T-cell (primary cell): Measurements from ENCODE around the gene MYH4. TPM values are rescaled to one million over a fixed set of nuclear protein-coding genes. Genes with fewer than 3 reads are reported as not detected.

ENCODE experiments used
- ATAC-seq, 4 experiments: fragments of 200-7000 bp in 3 of 4; fragments of 150-1000 bp in 1 of 4; cut with Tn5 transposase; replicated peaks in 1 of 4; 1 replicate in 3 of 4; 2 replicates in 1 of 4; pipeline ENCODE4 v1.10.0; 2021; ENCODE audit warnings: moderate library complexity in 3 of 4, mild to moderate bottlenecking in 2 of 4, moderate number of reproducible peaks in 1 of 4
- CTCF ChIA-PET, 2 donors: fragments of 300-600 bp; sonication (Branson Sonifier 250); formaldehyde crosslinking; loops; one replicate each; lab custom pipeline; 2022; ENCODE audit warnings: antibody characterized with exemption in 2 of 2; lab: Charles Lee
- POLR2A ChIA-PET, 2 donors: fragments of 300-600 bp; sonication (Branson Sonifier 250); formaldehyde crosslinking; loops; one replicate each; lab custom pipeline; 2022; ENCODE audit warnings: antibody characterized with exemption in 2 of 2; lab: Charles Lee
- DNase-seq, 35 experiments: peaks; one replicate each; pipeline versions ENCODE4 v3.0.0 to v3.0.0-alpha.2; 2013 to 2023
- H3K27ac ChIP-seq: one replicate; pipeline ENCODE4 v1.5.1; 2013; ENCODE audit warnings: low read length
- H3K27me3 ChIP-seq, 2 experiments: replicated peaks in 1 of 2; 1 replicate in 1 of 2; 2 replicates in 1 of 2; pipeline versions ENCODE4 v1.6.1 to v1.7.0; 2013; ENCODE audit warnings: low read length in 1 of 2, mixed read lengths in 1 of 2; ENCODE audit not compliant: control insufficient read depth in 2 of 2, insufficient read depth in 2 of 2; ENCODE audit errors: extremely low read depth in 1 of 2
- H3K36me3 ChIP-seq, 2 donors: 1 replicate in 1 of 2; 2 replicates in 1 of 2; pipeline versions ENCODE4 v1.6.1 to v1.7.0; 2013; ENCODE audit warnings: low read length in 1 of 2; ENCODE audit not compliant: control insufficient read depth in 2 of 2, insufficient read depth in 1 of 2; ENCODE audit errors: extremely low read depth in 1 of 2
- H3K4me1 ChIP-seq, 2 experiments: 1 replicate in 1 of 2; 2 replicates in 1 of 2; pipeline versions ENCODE4 v1.6.1 to v1.7.0; 2013; ENCODE audit warnings: low read length in 2 of 2, mixed read lengths in 1 of 2; ENCODE audit not compliant: insufficient read depth in 2 of 2, control insufficient read depth in 1 of 2; ENCODE audit errors: extremely low read depth in 1 of 2
- H3K4me3 ChIP-seq, 2 donors: 1 replicate in 1 of 2; 2 replicates in 1 of 2; pipeline versions ENCODE4 v1.5.1 to v1.7.0; 2013; ENCODE audit warnings: mild to moderate bottlenecking in 2 of 2, low read length in 1 of 2, moderate library complexity in 1 of 2; ENCODE audit not compliant: control insufficient read depth in 1 of 2; ENCODE audit errors: extremely low read depth in 1 of 2
- H3K9me3 ChIP-seq: 2 replicates; pipeline ENCODE4 v1.7.0; 2013
- H3K27ac Mint-ChIP-seq, 2 donors: one replicate each; pipeline ENCODE4 v1.8.0; 2020 to 2021; ENCODE audit warnings: mild to moderate bottlenecking in 2 of 2, mixed read lengths in 2 of 2
- H3K27me3 Mint-ChIP-seq, 2 donors: one replicate each; pipeline ENCODE4 v1.8.0; 2021 to 2022; ENCODE audit warnings: mixed read lengths in 2 of 2
- H3K36me3 Mint-ChIP-seq: one replicate; pipeline ENCODE4 v1.8.0; 2021; ENCODE audit warnings: mixed read lengths
- H3K4me1 Mint-ChIP-seq, 3 donors: one replicate each; pipeline ENCODE4 v1.8.0; 2020 to 2022; ENCODE audit warnings: mixed read lengths in 3 of 3, mild to moderate bottlenecking in 1 of 3
- H3K4me3 Mint-ChIP-seq, 3 donors: one replicate each; pipeline ENCODE4 v1.8.0; 2020 to 2022; ENCODE audit warnings: mild to moderate bottlenecking in 3 of 3, mixed read lengths in 3 of 3, moderate library complexity in 3 of 3
- H3K9me3 Mint-ChIP-seq, 3 donors: one replicate each; pipeline ENCODE4 v1.8.0; 2020 to 2022; ENCODE audit warnings: mixed read lengths in 3 of 3
- WGBS: methylation state at CpG from one replicate; pipeline ENCODE4 v1.1.5; 2013; ENCODE audit warnings: missing lambda C conversion rate; ENCODE audit not compliant: insufficient coverage; 5-methylcytosine and 5-hydroxymethylcytosine counted together
- total RNA-seq, 35 experiments: library from RNA in 6 of 35; stranded (reverse) in 6 of 35; fragments of 120-200 nt in 1 of 35; gene quantifications; one replicate each; pipeline versions ENCODE4 v1.2.1 to v1.2.4 and lab custom pipeline; 2013 to 2026

MYH4 gene
- total RNA-seq, 5 donors from 2014 or later (not counting 1 experiment from before 2014, with no cell fraction given) = not detected

- Histone ChIP-seq H3K36me3 (no peaks in the 10 kb centered on the region), H3K4me1 (no peaks in the 10 kb centered on the region), H3K27me3 (no peaks in the 10 kb centered on the region), H3K27ac (no peak overlapping the region), H3K9me3 (no peaks in the 10 kb centered on the region), H3K4me3 (no peak overlapping the region)
- Mint-ChIP-seq H3K4me3 (no peak overlapping the region), H3K36me3 (no peaks in the 10 kb centered on the region), H3K9me3 (peaks cover 11 to 23% (median 18%) of the 10 kb centered on the region in 3 donors), H3K27me3 (peaks cover 9 to 11% of the 10 kb centered on the region in 2 donors), H3K4me1 (no peaks in the 10 kb centered on the region), H3K27ac (no peak overlapping the region)
- ATAC-seq = no peak
- DNase-seq = no peak
- no CpG with 5 or more reads among the region's 2 CpGs for WGBS
- POLR2A ChIA-PET = no interaction called here
- CTCF ChIA-PET = no interaction called here
Measured at GRCh38 chr17:10429421-10430045, 39.8 kb downstream of the MYH4 start.

- DNase-seq = no peak
- no peak overlapping the region for H3K27ac ChIP-seq
- no peaks in the 10 kb centered on the region for H3K36me3 ChIP-seq
- H3K4me3 Mint-ChIP-seq = no peak overlapping the region
- no CpG with 5 or more reads among the region's 2 CpGs for WGBS
- peaks cover 7 to 9% of the 10 kb centered on the region in 2 donors for H3K27me3 Mint-ChIP-seq
- H3K4me3 ChIP-seq = no peak overlapping the region
- H3K4me1 Mint-ChIP-seq = no peaks in the 10 kb centered on the region
- ATAC-seq = no peak
- no peaks in the 10 kb centered on the region for H3K9me3 ChIP-seq
- no peaks in the 10 kb centered on the region for H3K4me1 ChIP-seq
- H3K36me3 Mint-ChIP-seq = no peaks in the 10 kb centered on the region
- H3K27ac Mint-ChIP-seq = no peak overlapping the region
- CTCF ChIA-PET = no interaction called here
- POLR2A ChIA-PET = no interaction called here
- H3K27me3 ChIP-seq = no peaks in the 10 kb centered on the region
- H3K9me3 Mint-ChIP-seq = peaks cover 7 to 19% (median 14%) of the 10 kb centered on the region in 3 donors
Measured at GRCh38 chr17:10428781-10429180, 40.6 kb downstream of the MYH4 start.

GRCh38 chr17:10421900-10422542 is 47.3 kb downstream of the MYH4 start, which contains the start of gene MYH8:
Gene MYH8, minus strand, starts transcription at chr17:10421950. Its CDS starts 1,723 bp downstream, at chr17:10420227.
- no peak for ATAC-seq
- Mint-ChIP-seq H3K27ac (no peak within 1 kb of the TSS), H3K36me3 (no peaks in the 10 kb centered on the region)

GRCh38 chr17:10421211-10421610 is 48.1 kb downstream of the MYH4 start:
- Mint-ChIP-seq H3K4me1 (no peaks in the 10 kb centered on the region), H3K27ac (no peak overlapping the region), H3K27me3 (no peaks in the 10 kb centered on the region), H3K4me3 (no peak overlapping the region), H3K9me3 (no peaks in the 10 kb centered on the region), H3K36me3 (no peaks in the 10 kb centered on the region)
- ATAC-seq (no peak), DNase-seq (no peak)
- POLR2A ChIA-PET = no interaction called here
- Histone ChIP-seq H3K27me3 (peaks cover 0 to 4% of the 10 kb centered on the region in 2 experiments), H3K36me3 (no peaks in the 10 kb centered on the region), H3K27ac (no peak overlapping the region), H3K4me1 (no peaks in the 10 kb centered on the region), H3K4me3 (no peak overlapping the region), H3K9me3 (no peaks in the 10 kb centered on the region)
- no CpG with 5 or more reads among the region's 2 CpGs for WGBS
- CTCF ChIA-PET = no interaction called here

More at GRCh38 chr17:10421900-10422542, 47.3 kb downstream of the MYH4 start, which contains the start of gene MYH8:
- Mint-ChIP-seq H3K9me3 (no peaks in the 10 kb centered on the region), H3K4me1 (no peaks in the 10 kb centered on the region), H3K4me3 (no peak within 1 kb of the TSS), H3K27me3 (no peaks in the 10 kb centered on the region)
- Histone ChIP-seq H3K4me1 (no peaks in the 10 kb centered on the region), H3K36me3 (no peaks in the 10 kb centered on the region), H3K4me3 (no peak within 1 kb of the TSS), H3K27ac (no peak within 1 kb of the TSS), H3K9me3 (no peaks in the 10 kb centered on the region), H3K27me3 (peaks cover 0 to 4% of the 10 kb centered on the region in 2 experiments)
- CTCF ChIA-PET = no interaction called here
- 83% methylated on average over 5 of the region's 7 CpGs for WGBS
- POLR2A ChIA-PET = no interaction called here
- DNase-seq = no peak

GRCh38 chr17:10420811-10421210 is 48.5 kb downstream of the MYH4 start:
- no peak for ATAC-seq
- Histone ChIP-seq H3K36me3 (no peaks in the 10 kb centered on the region), H3K4me3 (no peak overlapping the region), H3K27ac (no peak overlapping the region), H3K27me3 (peaks cover 0 to 4% of the 10 kb centered on the region in 2 experiments), H3K9me3 (no peaks in the 10 kb centered on the region), H3K4me1 (no peaks in the 10 kb centered on the region)
- ChIA-PET CTCF (no interaction called here), POLR2A (no interaction called here)
- H3K4me1 Mint-ChIP-seq = no peaks in the 10 kb centered on the region
- H3K9me3 Mint-ChIP-seq = no peaks in the 10 kb centered on the region
- no peak for DNase-seq
- H3K4me3 Mint-ChIP-seq = no peak overlapping the region
- peaks cover 0 to 4% of the 10 kb centered on the region in 2 donors for H3K27me3 Mint-ChIP-seq
- H3K36me3 Mint-ChIP-seq = no peaks in the 10 kb centered on the region
- WGBS = no CpG with 5 or more reads among the region's 2 CpGs
- H3K27ac Mint-ChIP-seq = no peak overlapping the region

- Histone ChIP-seq H3K9me3 (no peaks in the 10 kb centered on the region), H3K27ac (no peak overlapping the region), H3K4me1 (no peaks in the 10 kb centered on the region), H3K4me3 (no peak overlapping the region), H3K27me3 (peaks cover 0 to 4% of the 10 kb centered on the region in 2 experiments), H3K36me3 (no peaks in the 10 kb centered on the region)
- DNase-seq = no peak
- peaks cover 0 to 8% of the 10 kb centered on the region in 2 donors for H3K27me3 Mint-ChIP-seq
- ChIA-PET POLR2A (interaction anchor here in 1 of 2 donors (0.9 kb wide), 1 partner anchor 498 kb away, joined by 3 read pairs; no protein-coding TSS in a partner anchor), CTCF (no interaction called here)
- no peak overlapping the region for H3K27ac Mint-ChIP-seq
- no peaks in the 10 kb centered on the region for H3K36me3 Mint-ChIP-seq
- H3K4me1 Mint-ChIP-seq = no peaks in the 10 kb centered on the region
- no peaks in the 10 kb centered on the region for H3K9me3 Mint-ChIP-seq
- no peak for ATAC-seq
- 67% methylated on average over 1 of the region's 3 CpGs for WGBS
- no peak overlapping the region for H3K4me3 Mint-ChIP-seq
Measured at GRCh38 chr17:10417431-10417830, 51.9 kb downstream of the MYH4 start.
